Measurements from ENCODE around the gene MATN3. TPM values are rescaled to one million over a fixed set of nuclear protein-coding genes. Genes with fewer than 3 reads are reported as not detected.
"Not testable (repeated sequence)": the region's sequence is repeated elsewhere in the genome, so short reads cannot be mapped to it uniquely, and the experiment has no call there.

MATN3 gene
- total RNA-seq, 2 experiments from 2014 or later: not detected

- intact Hi-C loops (cut with micrococcal nuclease): loop anchor here (1.0 to 5.0 kb wide), 8 partner anchors 36 to 771 kb away; partner anchors contain the start of genes HS1BP3, LDAH, RHOB and TTC32
- Mint-ChIP-seq H3K4me1 (ENCODE audit: low read depth) (peaks cover 26% of the 10 kb centered on the region), H3K36me3 (ENCODE audit: low read depth) (peaks cover 2% of the 10 kb centered on the region), H3K4me3 (no peak overlapping the region), H3K9me3 (no peaks in the 10 kb centered on the region), H3K27ac (no peak overlapping the region), H3K27me3 (ENCODE audit: low read depth) (peaks cover 4% of the 10 kb centered on the region)
- CTCF ChIA-PET: interaction anchor here (0.6 kb wide), 1 partner anchor 44 kb away, joined by 3 read pairs; no protein-coding TSS in a partner anchor
- DNase-seq: peak; percentile 50
Measured at GRCh38 chr2:20050646-20051531, 38.4 kb upstream of the MATN3 start.

- Mint-ChIP-seq H3K9me3 (no peaks in the 10 kb centered on the region), H3K36me3 (ENCODE audit: low read depth) (peaks cover 2% of the 10 kb centered on the region), H3K4me3 (no peak overlapping the region), H3K27ac (no peak overlapping the region), H3K4me1 (ENCODE audit: low read depth) (peaks cover 29% of the 10 kb centered on the region), H3K27me3 (ENCODE audit: low read depth) (no peaks in the 10 kb centered on the region)
- intact Hi-C loops (cut with micrococcal nuclease): loop anchor here (1.0 to 5.0 kb wide), 3 partner anchors 35 to 772 kb away; partner anchors contain the start of genes LDAH and RHOB
- peak; percentile 52 for DNase-seq
- CTCF ChIA-PET: interaction anchor here (0.5 kb wide), 1 partner anchor 275 kb away, joined by 3 read pairs; no protein-coding TSS in a partner anchor
Measured at GRCh38 chr2:20050104-20050645, 37.7 kb upstream of the MATN3 start.

GRCh38 chr2:20049637-20050036 is 37.2 kb upstream of the MATN3 start:
- no peak overlapping the region for H3K4me3 Mint-ChIP-seq
- peaks cover 2% of the 10 kb centered on the region for H3K36me3 Mint-ChIP-seq (ENCODE audit: low read depth)
- no peaks in the 10 kb centered on the region for H3K9me3 Mint-ChIP-seq
- no peak for DNase-seq
- no peak overlapping the region for H3K27ac Mint-ChIP-seq
- intact Hi-C loops (cut with micrococcal nuclease): loop anchor here (1.0 to 5.0 kb wide), 3 partner anchors 34 to 773 kb away; partner anchors contain the start of genes LDAH and RHOB
- CTCF ChIA-PET: interaction anchor here (0.5 to 1.5 kb wide), 2 partner anchors 35 to 276 kb away, joined by 3 to 4 read pairs; no protein-coding TSS in a partner anchor
- H3K27me3 Mint-ChIP-seq (ENCODE audit: low read depth): no peaks in the 10 kb centered on the region
- peaks cover 29% of the 10 kb centered on the region for H3K4me1 Mint-ChIP-seq (ENCODE audit: low read depth)

GRCh38 chr2:20048488-20049448 is 36.3 kb upstream of the MATN3 start:
- Mint-ChIP-seq H3K4me3 (no peak overlapping the region), H3K27ac (no peak overlapping the region), H3K36me3 (ENCODE audit: low read depth) (peaks cover 2% of the 10 kb centered on the region), H3K4me1 (ENCODE audit: low read depth) (peaks cover 29% of the 10 kb centered on the region), H3K27me3 (ENCODE audit: low read depth) (no peaks in the 10 kb centered on the region), H3K9me3 (no peaks in the 10 kb centered on the region)
- no peak for DNase-seq
- CTCF ChIA-PET: interaction anchor here (1.3 to 1.5 kb wide), 2 partner anchors 30 to 34 kb away, joined by 3 to 4 read pairs; no protein-coding TSS in a partner anchor
- intact Hi-C loops (cut with micrococcal nuclease): no loop called here

GRCh38 chr2:20045712-20046292 is 33.3 kb upstream of the MATN3 start:
- DNase-seq; H3K27me3 Mint-ChIP-seq (ENCODE audit: low read depth); CTCF ChIA-PET; intact Hi-C loops (cut with micrococcal nuclease); H3K36me3 Mint-ChIP-seq (ENCODE audit: low read depth); H3K4me3 Mint-ChIP-seq; H3K9me3 Mint-ChIP-seq; H3K27ac Mint-ChIP-seq: not testable (repeated sequence)
- peaks cover 33% of the 10 kb centered on the region for H3K4me1 Mint-ChIP-seq (ENCODE audit: low read depth)

GRCh38 chr2:20044778-20045177 is 32.3 kb upstream of the MATN3 start:
- Mint-ChIP-seq H3K27ac (no peak overlapping the region), H3K36me3 (ENCODE audit: low read depth) (peaks cover 5% of the 10 kb centered on the region), H3K9me3 (no peaks in the 10 kb centered on the region), H3K4me3 (no peak overlapping the region), H3K4me1 (ENCODE audit: low read depth) (peaks cover 28% of the 10 kb centered on the region), H3K27me3 (ENCODE audit: low read depth) (no peaks in the 10 kb centered on the region)
- DNase-seq: no peak
- intact Hi-C loops (cut with micrococcal nuclease): no loop called here
- CTCF ChIA-PET: no interaction called here

GRCh38 chr2:20042531-20042930 is 30.1 kb upstream of the MATN3 start:
- intact Hi-C loops (cut with micrococcal nuclease): no loop called here
- H3K27me3 Mint-ChIP-seq (ENCODE audit: low read depth): no peaks in the 10 kb centered on the region
- H3K27ac Mint-ChIP-seq: no peak overlapping the region
- no peak overlapping the region for H3K4me3 Mint-ChIP-seq
- H3K36me3 Mint-ChIP-seq (ENCODE audit: low read depth): peaks cover 11% of the 10 kb centered on the region
- H3K9me3 Mint-ChIP-seq: no peaks in the 10 kb centered on the region
- DNase-seq: no peak
- peaks cover 11% of the 10 kb centered on the region for H3K4me1 Mint-ChIP-seq (ENCODE audit: low read depth)
- CTCF ChIA-PET: interaction anchor here (0.7 kb wide), 1 partner anchor 126 kb away, joined by 3 read pairs; no protein-coding TSS in a partner anchor

- H3K36me3 Mint-ChIP-seq (ENCODE audit: low read depth): peaks cover 25% of the 10 kb centered on the region
- intact Hi-C loops (cut with micrococcal nuclease): no loop called here
- DNase-seq: no peak
- no peak overlapping the region for H3K4me3 Mint-ChIP-seq
- CTCF ChIA-PET: no interaction called here
- no peaks in the 10 kb centered on the region for H3K9me3 Mint-ChIP-seq
- no peak overlapping the region for H3K27ac Mint-ChIP-seq
- H3K27me3 Mint-ChIP-seq (ENCODE audit: low read depth): no peaks in the 10 kb centered on the region
- peaks cover 4% of the 10 kb centered on the region for H3K4me1 Mint-ChIP-seq (ENCODE audit: low read depth)
Measured at GRCh38 chr2:20040489-20041172, 28.2 kb upstream of the MATN3 start.

GRCh38 chr2:20037660-20038059 is 25.2 kb upstream of the MATN3 start:
- Mint-ChIP-seq H3K9me3 (no peaks in the 10 kb centered on the region), H3K27me3 (ENCODE audit: low read depth) (no peaks in the 10 kb centered on the region), H3K4me1 (ENCODE audit: low read depth) (peaks cover 4% of the 10 kb centered on the region), H3K27ac (no peak overlapping the region), H3K36me3 (ENCODE audit: low read depth) (peaks cover 47% of the 10 kb centered on the region), H3K4me3 (no peak overlapping the region)
- DNase-seq: no peak
- intact Hi-C loops (cut with micrococcal nuclease): no loop called here
- CTCF ChIA-PET: no interaction called here

GRCh38 chr2:20035955-20036666 is 23.6 kb upstream of the MATN3 start:
- H3K9me3 Mint-ChIP-seq: no peaks in the 10 kb centered on the region
- intact Hi-C loops (cut with micrococcal nuclease): no loop called here
- CTCF ChIA-PET: interaction anchor here (0.6 to 3.2 kb wide), 2 partner anchors 21 to 33 kb away, joined by 3 to 12 read pairs; no protein-coding TSS in a partner anchor
- H3K4me3 Mint-ChIP-seq: no peak overlapping the region
- peaks cover 57% of the 10 kb centered on the region for H3K36me3 Mint-ChIP-seq (ENCODE audit: low read depth)
- H3K27me3 Mint-ChIP-seq (ENCODE audit: low read depth): no peaks in the 10 kb centered on the region
- DNase-seq: no peak
- H3K27ac Mint-ChIP-seq: no peak overlapping the region
- no peaks in the 10 kb centered on the region for H3K4me1 Mint-ChIP-seq (ENCODE audit: low read depth)

All from activated naive CD4-positive, alpha-beta T cell treated with anti-CD3 and anti-CD28 coated beads for 36 hours (primary cell).